ENCODE results near the gene CYFIP1. TPM values are rescaled to one million over a fixed set of nuclear protein-coding genes. Genes with fewer than 3 reads are reported as not detected.

The CYFIP1 gene
- total and polyA plus RNA-seq, 9 of the 15 experiments (the other 6 are each of a cell fraction or from before 2014, with no cell fraction given), result 3.8 to 59.8 (median 28.3) TPM

GRCh38 chr15:22861161-22861560 lies 119.0 kb downstream of the CYFIP1 start:
- Histone ChIP-seq H3K27ac (ENCODE audit: extremely low read depth, low read depth, low read length) (no peak overlapping the region), H3K36me3 (ENCODE audit: control insufficient read depth, insufficient read depth, low read length) (peaks cover 79% of the 10 kb centered on the region), H3K4me1 (replicated peaks in 1 of 2; ENCODE audit: control insufficient read depth in 2 of 2, insufficient read depth in 2 of 2, low read length in 2 of 2) (no peaks in the 10 kb centered on the region), H3K4me2 (ENCODE audit: insufficient read depth, low read length) (no peak overlapping the region), H4K20me1 (replicated peaks; ENCODE audit: control insufficient read depth, insufficient read depth, low read length) (no peaks in the 10 kb centered on the region), H3K4me3 (no peak overlapping the region), H2AFZ (ENCODE audit: low read depth, low read length) (no peak overlapping the region), H3K9me3 (replicated peaks; ENCODE audit: control insufficient read depth, insufficient read depth, low read depth, low read length) (no peaks in the 10 kb centered on the region), H3K9ac (ENCODE audit: insufficient read depth in 1 of 2, low read depth in 2 of 2, low read length in 2 of 2) (no peak overlapping the region), H3K27me3 (ENCODE audit: control insufficient read depth in 2 of 2, insufficient read depth in 2 of 2, low read length in 2 of 2) (no peaks in the 10 kb centered on the region), H3K9me1 (ENCODE audit: control insufficient read depth, insufficient read depth, low read length) (no peaks in the 10 kb centered on the region), H3K79me2 (ENCODE audit: control insufficient read depth, insufficient read depth, low read length) (peaks cover 15% of the 10 kb centered on the region; the same call in 1 of the 3 replicates)
- CTCF ChIA-PET (ENCODE audit: low intra/inter-chr PET ratio), result no interaction called here
- FAIRE-seq, result no peak
- TF ChIP-seq ZC3H4 (CRISPR knock-in tag; IDR thresholded peaks at IDR 0.05; ENCODE audit: borderline replicate concordance), result no peak
- TF ChIP-seq SIN3B (IDR thresholded peaks at IDR 0.05; ENCODE audit: low read depth), result no peak
- no peak for TF ChIP-seq IRF2 (CRISPR knock-in tag; IDR thresholded peaks at IDR 0.05)
- TF ChIP-seq ZNF3 (CRISPR knock-in tag; IDR thresholded peaks at IDR 0.05), result no peak
- TF ChIP-seq THAP7 (CRISPR knock-in tag; IDR thresholded peaks at IDR 0.05), result no peak
- BruUV-seq (replicated peaks), result no TSS peak
- DNase-seq (ENCODE audit: extremely low read depth in 1 of 4, low spot score in 3 of 4), result no peak
- WGBS (ENCODE audit: insufficient coverage, low coverage, missing lambda C conversion rate), result 97% methylated on average over 2 of the region's 2 CpGs
- intact Hi-C loops (cut with micrococcal nuclease), result no loop called here
- in situ Hi-C loops (cut with MboI), result no loop called here
- ATAC-seq, result no peak
- POLR2A ChIA-PET, result interaction anchor here (1.1 kb wide), 1 partner anchor 14 kb away, joined by 3 read pairs; no protein-coding TSS in a partner anchor

- DNase-seq (ENCODE audit: extremely low read depth in 1 of 4, low spot score in 3 of 4) (no peak), FAIRE-seq (no peak), ATAC-seq (no peak)
- CTCF ChIA-PET (ENCODE audit: low intra/inter-chr PET ratio), result no interaction called here
- TF ChIP-seq ZNF354B (CRISPR knock-in tag; IDR thresholded peaks at IDR 0.05) (no peak), SP1 (CRISPR knock-in tag; IDR thresholded peaks at IDR 0.05) (no peak), EGR1 (conservative IDR thresholded peaks at IDR 0.05) (no peak), TGIF2 (CRISPR knock-in tag; IDR thresholded peaks at IDR 0.05) (no peak), KDM4B (IDR thresholded peaks at IDR 0.05; ENCODE audit: borderline replicate concordance in 2 of 2, low read depth in 1 of 2) (no peak), HINFP (tag; conservative IDR thresholded peaks at IDR 0.05; ENCODE audit: low read depth) (no peak), HDAC3 (IDR thresholded peaks at IDR 0.05; ENCODE audit: borderline replicate concordance, partially characterized antibody) (no peak), ZBTB9 (CRISPR knock-in tag; IDR thresholded peaks at IDR 0.05) (no peak)
- H3K9me3 ChIP-seq (replicated peaks; ENCODE audit: control insufficient read depth, insufficient read depth, low read depth, low read length), result no peaks in the 10 kb centered on the region
- no peak overlapping the region for H3K9ac ChIP-seq (ENCODE audit: insufficient read depth in 1 of 2, low read depth in 2 of 2, low read length in 2 of 2)
- H3K9me1 ChIP-seq (ENCODE audit: control insufficient read depth, insufficient read depth, low read length), result no peaks in the 10 kb centered on the region
- H3K4me1 ChIP-seq (replicated peaks in 1 of 2; ENCODE audit: control insufficient read depth in 2 of 2, insufficient read depth in 2 of 2, low read length in 2 of 2), result no peaks in the 10 kb centered on the region
- peaks cover 79% of the 10 kb centered on the region for H3K36me3 ChIP-seq (ENCODE audit: control insufficient read depth, insufficient read depth, low read length)
- H3K27ac ChIP-seq (ENCODE audit: extremely low read depth, low read depth, low read length), result no peak overlapping the region
- POLR2A ChIA-PET, result interaction anchor here (0.7 to 1.1 kb wide), 2 partner anchors 10 to 14 kb away, joined by 3 to 4 read pairs; no protein-coding TSS in a partner anchor
- intact Hi-C loops (cut with micrococcal nuclease), result no loop called here
- no peak overlapping the region for H2AFZ ChIP-seq (ENCODE audit: low read depth, low read length)
- no peaks in the 10 kb centered on the region for H4K20me1 ChIP-seq (replicated peaks; ENCODE audit: control insufficient read depth, insufficient read depth, low read length)
- H3K79me2 ChIP-seq (ENCODE audit: control insufficient read depth, insufficient read depth, low read length), result peaks cover 10% of the 10 kb centered on the region; the same call in 2 of the 3 replicates
- no TSS peak for BruUV-seq (replicated peaks)
- H3K4me2 ChIP-seq (ENCODE audit: insufficient read depth, low read length), result no peak overlapping the region
- no peak overlapping the region for H3K4me3 ChIP-seq
- in situ Hi-C loops (cut with MboI), result no loop called here
- no peaks in the 10 kb centered on the region for H3K27me3 ChIP-seq (ENCODE audit: control insufficient read depth in 2 of 2, insufficient read depth in 2 of 2, low read length in 2 of 2)
- WGBS (ENCODE audit: insufficient coverage, low coverage, missing lambda C conversion rate), result 88% methylated on average over 1 of the region's 1 CpG
Observed at GRCh38 chr15:22856659-22857058, 123.5 kb downstream of the CYFIP1 start.

All from K562 (cell line).